ENCODE results near the gene CCDC85C. TPM values are rescaled to one million over a fixed set of nuclear protein-coding genes. Genes with fewer than 3 reads are reported as not detected.

CCDC85C gene
- total and polyA plus RNA-seq, 2 experiments from 2014 or later: 4.5 to 24.9 TPM

DNA sequence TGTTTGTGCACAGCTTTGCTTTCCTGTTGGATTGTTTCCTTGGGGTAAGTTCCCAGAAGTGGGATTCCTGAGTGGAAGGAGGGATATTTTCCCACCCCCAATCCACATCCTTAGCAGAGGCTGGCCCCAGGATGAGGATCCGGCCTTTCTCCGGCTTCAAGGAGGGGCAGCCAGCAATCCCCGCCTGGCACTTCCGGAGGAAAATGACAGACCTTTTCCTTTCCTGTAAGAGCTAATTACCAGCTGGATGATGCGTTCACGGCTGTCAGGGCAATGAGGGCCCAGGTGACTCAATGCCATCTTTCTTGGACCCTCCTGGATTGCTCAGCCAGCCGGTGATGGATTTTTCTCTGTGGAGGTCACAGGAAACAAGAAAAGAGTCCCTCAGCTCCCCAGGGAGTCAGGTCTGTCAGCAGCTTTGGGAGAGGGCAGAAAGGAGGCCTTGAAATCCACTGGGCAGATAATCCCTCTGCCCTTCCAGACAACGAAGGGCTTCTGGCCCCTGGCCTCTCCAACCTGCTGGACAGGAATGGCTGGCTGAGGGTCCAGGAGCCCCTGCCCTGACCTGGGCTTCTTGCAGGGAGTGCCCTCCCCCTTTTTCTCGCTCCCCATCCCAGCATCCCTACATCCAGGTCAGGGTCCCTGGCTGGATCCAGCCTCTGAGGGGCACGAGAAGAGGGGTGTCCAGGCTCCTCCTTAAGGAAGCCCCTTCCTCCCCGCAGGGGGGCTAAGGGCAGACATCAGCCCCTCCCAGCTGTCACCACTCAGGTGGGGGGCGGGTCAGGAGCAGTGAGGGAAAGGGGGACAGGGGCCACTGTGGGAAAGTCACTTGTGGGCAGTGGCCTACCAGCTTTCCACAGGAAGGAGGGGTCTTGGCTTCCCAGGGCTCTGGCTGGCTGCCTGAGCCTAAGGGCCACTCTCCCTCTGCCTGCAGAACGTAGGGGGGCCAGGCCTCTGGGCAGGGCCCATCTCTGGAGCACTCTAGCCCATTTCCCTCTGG, 16.1 kb upstream of the CCDC85C start:
- Mint-ChIP-seq H3K9me3 (no peaks in the 10 kb centered on the region), H3K4me1 (peaks cover 7% of the 10 kb centered on the region; the same call in 2 of the 3 replicates), H3K4me3 (no peak overlapping the region), H3K27ac (no peak overlapping the region), H3K36me3 (ENCODE audit: low read depth) (no peaks in the 10 kb centered on the region), H3K27me3 (ENCODE audit: insufficient read depth, low read depth, poor library complexity) (peaks cover 12% of the 10 kb centered on the region)
- ATAC-seq (no peak), DNase-seq (ENCODE audit: low spot score) (no peak)
- Histone ChIP-seq H3K4me3 (no peak overlapping the region), H3K27me3 (ENCODE audit: insufficient read depth) (no peaks in the 10 kb centered on the region), H3K4me1 (ENCODE audit: insufficient read depth) (no peaks in the 10 kb centered on the region; the same call in 1 of the 2 replicates), H3F3A (replicated peaks; ENCODE audit: low read depth) (no peaks in the 10 kb centered on the region), H3K9me2 (ENCODE audit: insufficient read depth) (no peaks in the 10 kb centered on the region), H3K27ac (ENCODE audit: low read depth) (no peak overlapping the region), H2AFZ (peak overlapping the region; percentile 43; the same call in 1 of the 2 replicates), H3K36me3 (ENCODE audit: insufficient read depth) (no peaks in the 10 kb centered on the region), H4K20me1 (replicated peaks; ENCODE audit: insufficient read depth) (no peaks in the 10 kb centered on the region), H3K79me2 (replicated peaks; ENCODE audit: insufficient read depth) (no peaks in the 10 kb centered on the region), H3K4me2 (no peak overlapping the region)
- TF ChIP-seq EZH2 (IDR thresholded peaks at IDR 0.05; ENCODE audit: low read depth, unreplicated experiment) (no peak), ZNF462 (CRISPR knock-in tag; IDR thresholded peaks at IDR 0.05) (no peak), CTCF (conservative IDR thresholded peaks at IDR 0.05; ENCODE audit: low read depth in 2 of 2) (no peak), ZNF114 (CRISPR knock-in tag; IDR thresholded peaks at IDR 0.05) (no peak), JUNB (IDR thresholded peaks at IDR 0.05; ENCODE audit: unreplicated experiment) (no peak), STAT1 (IDR thresholded peaks at IDR 0.05; ENCODE audit: unreplicated experiment) (no peak), POLR2AphosphoS5 (IDR thresholded peaks at IDR 0.05; ENCODE audit: low read depth) (no peak), EZH2phosphoT487 (IDR thresholded peaks at IDR 0.05; ENCODE audit: unreplicated experiment) (no peak), ZNF331 (CRISPR knock-in tag; IDR thresholded peaks at IDR 0.05; ENCODE audit: low read depth) (no peak), NANOG (IDR thresholded peaks at IDR 0.05; ENCODE audit: borderline replicate concordance) (no peak), CREB1 (CRISPR knock-in tag; IDR thresholded peaks at IDR 0.05; ENCODE audit: low read depth) (no peak)
- TF ChIP-seq, protein P1, sequence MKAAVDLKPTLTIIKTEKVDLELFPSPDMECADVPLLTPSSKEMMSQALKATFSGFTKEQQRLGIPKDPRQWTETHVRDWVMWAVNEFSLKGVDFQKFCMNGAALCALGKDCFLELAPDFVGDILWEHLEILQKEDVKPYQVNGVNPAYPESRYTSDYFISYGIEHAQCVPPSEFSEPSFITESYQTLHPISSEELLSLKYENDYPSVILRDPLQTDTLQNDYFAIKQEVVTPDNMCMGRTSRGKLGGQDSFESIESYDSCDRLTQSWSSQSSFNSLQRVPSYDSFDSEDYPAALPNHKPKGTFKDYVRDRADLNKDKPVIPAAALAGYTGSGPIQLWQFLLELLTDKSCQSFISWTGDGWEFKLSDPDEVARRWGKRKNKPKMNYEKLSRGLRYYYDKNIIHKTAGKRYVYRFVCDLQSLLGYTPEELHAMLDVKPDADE (IDR thresholded peaks at IDR 0.05): no peak
- TF ChIP-seq, protein P2, sequence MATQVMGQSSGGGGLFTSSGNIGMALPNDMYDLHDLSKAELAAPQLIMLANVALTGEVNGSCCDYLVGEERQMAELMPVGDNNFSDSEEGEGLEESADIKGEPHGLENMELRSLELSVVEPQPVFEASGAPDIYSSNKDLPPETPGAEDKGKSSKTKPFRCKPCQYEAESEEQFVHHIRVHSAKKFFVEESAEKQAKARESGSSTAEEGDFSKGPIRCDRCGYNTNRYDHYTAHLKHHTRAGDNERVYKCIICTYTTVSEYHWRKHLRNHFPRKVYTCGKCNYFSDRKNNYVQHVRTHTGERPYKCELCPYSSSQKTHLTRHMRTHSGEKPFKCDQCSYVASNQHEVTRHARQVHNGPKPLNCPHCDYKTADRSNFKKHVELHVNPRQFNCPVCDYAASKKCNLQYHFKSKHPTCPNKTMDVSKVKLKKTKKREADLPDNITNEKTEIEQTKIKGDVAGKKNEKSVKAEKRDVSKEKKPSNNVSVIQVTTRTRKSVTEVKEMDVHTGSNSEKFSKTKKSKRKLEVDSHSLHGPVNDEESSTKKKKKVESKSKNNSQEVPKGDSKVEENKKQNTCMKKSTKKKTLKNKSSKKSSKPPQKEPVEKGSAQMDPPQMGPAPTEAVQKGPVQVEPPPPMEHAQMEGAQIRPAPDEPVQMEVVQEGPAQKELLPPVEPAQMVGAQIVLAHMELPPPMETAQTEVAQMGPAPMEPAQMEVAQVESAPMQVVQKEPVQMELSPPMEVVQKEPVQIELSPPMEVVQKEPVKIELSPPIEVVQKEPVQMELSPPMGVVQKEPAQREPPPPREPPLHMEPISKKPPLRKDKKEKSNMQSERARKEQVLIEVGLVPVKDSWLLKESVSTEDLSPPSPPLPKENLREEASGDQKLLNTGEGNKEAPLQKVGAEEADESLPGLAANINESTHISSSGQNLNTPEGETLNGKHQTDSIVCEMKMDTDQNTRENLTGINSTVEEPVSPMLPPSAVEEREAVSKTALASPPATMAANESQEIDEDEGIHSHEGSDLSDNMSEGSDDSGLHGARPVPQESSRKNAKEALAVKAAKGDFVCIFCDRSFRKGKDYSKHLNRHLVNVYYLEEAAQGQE (IDR thresholded peaks at IDR 0.05; ENCODE audit: unreplicated experiment): no peak
